A673 (cell line): Measurements from ENCODE around the gene RICTOR. TPM values are rescaled to one million over a fixed set of nuclear protein-coding genes. Genes with fewer than 3 reads are reported as not detected.

Experiments
- BruUV-seq: library from RNA; stranded (reverse); fragments of 400-500 nt; replicated peaks from 2 replicates; lab custom pipeline; 2021; lab: Mats Ljungman, UMichigan
- CTCF ChIA-PET: fragments of 300-600 bp; sonication (Branson Sonifier 250); formaldehyde crosslinking; loops from one replicate; lab custom pipeline; 2022; ENCODE audit warnings: antibody characterized with exemption; lab: Charles Lee
- POLR2A ChIA-PET: fragments of 300-600 bp; sonication (Branson Sonifier 250); formaldehyde crosslinking; loops from one replicate; lab custom pipeline; 2022; ENCODE audit warnings: antibody characterized with exemption; ENCODE audit not compliant: low non-redundant PET; lab: Charles Lee
- DNase-seq: peaks from one replicate; pipeline ENCODE4 v3.0.0-alpha.2; 2015; ENCODE audit warnings: low spot score
- H3K27ac ChIP-seq: fragments of 200-600 bp; sonication (generic); 2 replicates; pipeline ENCODE4 v1.5.1; 2016; ENCODE audit warnings: mixed run types, low read depth, mild to moderate bottlenecking, mixed read lengths, antibody characterized with exemption, low read length; ENCODE audit not compliant: poor library complexity, severe bottlenecking
- H3K27me3 ChIP-seq: fragments of 200-600 bp; sonication (generic); replicated peaks from 2 replicates; pipeline ENCODE4 v1.6.1; 2017; ENCODE audit warnings: mixed run types, low read depth, mild to moderate bottlenecking, mixed read lengths, antibody characterized with exemption, low read length; ENCODE audit not compliant: insufficient read depth, poor library complexity
- H3K36me3 ChIP-seq: fragments of 200-600 bp; sonication (generic); 2 replicates; pipeline ENCODE4 v1.6.1; 2016; ENCODE audit warnings: mixed run types, mild to moderate bottlenecking, mixed read lengths, antibody characterized with exemption, low read length; ENCODE audit not compliant: insufficient read depth, poor library complexity, severe bottlenecking
- H3K4me1 ChIP-seq: fragments of 200-600 bp; sonication (generic); 2 replicates; pipeline ENCODE4 v1.6.1; 2017; ENCODE audit warnings: mixed run types, mild to moderate bottlenecking, mixed read lengths, antibody characterized with exemption, low read length; ENCODE audit not compliant: insufficient read depth, poor library complexity, severe bottlenecking
- H3K4me3 ChIP-seq: fragments of 200-600 bp; sonication (generic); 2 replicates; pipeline ENCODE4 v1.5.1; 2016; ENCODE audit warnings: low read depth, mixed run types, mild to moderate bottlenecking, mixed read lengths, low read length; ENCODE audit not compliant: poor library complexity, severe bottlenecking
- H3K9me3 ChIP-seq: fragments of 200-600 bp; sonication (generic); 2 replicates; pipeline ENCODE4 v1.6.1; 2016; ENCODE audit warnings: mixed run types, low read depth, mild to moderate bottlenecking, mixed read lengths, antibody characterized with exemption, low read length; ENCODE audit not compliant: poor library complexity, severe bottlenecking
- EZH2 ChIP-seq: fragments of 200-600 bp; sonication (generic); IDR thresholded peaks from 2 replicates; pipeline ENCODE4 v1.6.1; 2017; ENCODE audit warnings: borderline replicate concordance, low read depth, mild to moderate bottlenecking, mixed read lengths, antibody characterized with exemption, low read length; ENCODE audit not compliant: poor library complexity, severe bottlenecking
- intact Hi-C: fragments of 100-400 bp; cut with micrococcal nuclease; formaldehyde crosslinking; loops from one replicate; pipeline ENCODE4 v1.10.0; 2022; ENCODE audit not compliant: unreplicated experiment
- total RNA-seq: library from RNA; stranded (reverse); gene quantifications from 2 replicates; pipeline ENCODE4 v1.2.3, GENCODE V29; 2021
- TF ChIP-seq, protein P1 (sequence below): fragments of 300-800, 200-600 bp; sonication (generic); conservative IDR thresholded peaks from 2 replicates; pipeline ENCODE4 v1.5.1; 2017; ENCODE audit warnings: low read depth, mild to moderate bottlenecking, antibody characterized with exemption, low read length, moderate library complexity, mixed read lengths

Gene RICTOR
- total RNA-seq, 1 experiment from 2014 or later, result 23.3 TPM

DNA sequence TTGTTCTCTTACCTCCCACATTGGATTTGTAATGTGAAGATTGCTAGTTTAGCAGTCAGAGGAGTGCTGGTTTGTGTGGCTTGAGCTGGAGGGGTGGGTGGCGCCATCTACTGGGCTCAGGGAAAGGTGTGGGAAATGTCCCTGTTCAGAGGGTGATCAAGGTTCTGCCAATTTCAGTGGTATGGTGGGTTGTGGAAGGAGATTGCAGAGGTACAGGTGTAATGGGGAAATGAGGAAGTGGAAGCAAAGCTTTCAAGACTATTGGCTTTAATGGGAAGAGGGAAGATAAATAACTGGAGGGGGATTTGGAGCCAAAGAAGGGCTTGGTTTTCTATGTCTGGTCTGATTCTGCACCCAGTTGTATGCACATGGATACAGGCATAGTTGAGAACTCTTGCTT, 152.0 kb downstream of the RICTOR start:
- TF ChIP-seq EZH2, result no peak
- TF ChIP-seq, protein P1, sequence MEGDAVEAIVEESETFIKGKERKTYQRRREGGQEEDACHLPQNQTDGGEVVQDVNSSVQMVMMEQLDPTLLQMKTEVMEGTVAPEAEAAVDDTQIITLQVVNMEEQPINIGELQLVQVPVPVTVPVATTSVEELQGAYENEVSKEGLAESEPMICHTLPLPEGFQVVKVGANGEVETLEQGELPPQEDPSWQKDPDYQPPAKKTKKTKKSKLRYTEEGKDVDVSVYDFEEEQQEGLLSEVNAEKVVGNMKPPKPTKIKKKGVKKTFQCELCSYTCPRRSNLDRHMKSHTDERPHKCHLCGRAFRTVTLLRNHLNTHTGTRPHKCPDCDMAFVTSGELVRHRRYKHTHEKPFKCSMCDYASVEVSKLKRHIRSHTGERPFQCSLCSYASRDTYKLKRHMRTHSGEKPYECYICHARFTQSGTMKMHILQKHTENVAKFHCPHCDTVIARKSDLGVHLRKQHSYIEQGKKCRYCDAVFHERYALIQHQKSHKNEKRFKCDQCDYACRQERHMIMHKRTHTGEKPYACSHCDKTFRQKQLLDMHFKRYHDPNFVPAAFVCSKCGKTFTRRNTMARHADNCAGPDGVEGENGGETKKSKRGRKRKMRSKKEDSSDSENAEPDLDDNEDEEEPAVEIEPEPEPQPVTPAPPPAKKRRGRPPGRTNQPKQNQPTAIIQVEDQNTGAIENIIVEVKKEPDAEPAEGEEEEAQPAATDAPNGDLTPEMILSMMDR, result peak; percentile 96
- Histone ChIP-seq H3K4me3 (no peak overlapping the region), H3K9me3 (no peaks in the 10 kb centered on the region), H3K27ac (no peak overlapping the region), H3K36me3 (peaks cover 17% of the 10 kb centered on the region), H3K27me3 (no peaks in the 10 kb centered on the region), H3K4me1 (no peaks in the 10 kb centered on the region)
- ChIA-PET CTCF (interaction anchor here (1.0 to 1.6 kb wide), 4 partner anchors 85 to 540 kb away, joined by 3 to 15 read pairs (median 4); no protein-coding TSS in a partner anchor), POLR2A (no interaction called here)
- intact Hi-C loops, result loop anchor here (2.0 to 5.0 kb wide), 4 partner anchors 90 to 715 kb away; no protein-coding TSS in a partner anchor
- peak; percentile 72 for DNase-seq
- no TSS peak for BruUV-seq

DNA sequence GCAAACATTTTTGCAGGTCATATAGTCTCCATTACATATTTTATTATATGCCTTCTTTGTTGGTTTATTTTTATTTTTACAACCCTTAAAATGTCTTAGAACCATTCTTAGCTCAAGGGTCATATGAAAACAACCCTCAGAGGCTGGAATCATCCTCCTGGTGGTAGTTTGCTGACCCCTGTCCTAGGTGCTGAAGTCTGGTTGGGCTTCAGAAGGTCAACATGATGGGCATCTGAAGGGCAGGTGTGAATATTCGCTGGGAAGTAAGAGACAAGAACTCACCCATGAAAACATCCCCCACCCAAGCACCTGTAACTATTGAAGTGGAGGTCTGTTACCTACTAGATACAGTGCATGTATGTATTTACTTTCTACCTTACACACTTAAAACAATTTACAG, 153.0 kb downstream of the RICTOR start:
- TF ChIP-seq, protein P1, result no peak
- no peak for TF ChIP-seq EZH2
- Histone ChIP-seq H3K27me3 (no peaks in the 10 kb centered on the region), H3K4me1 (no peaks in the 10 kb centered on the region), H3K36me3 (peaks cover 17% of the 10 kb centered on the region), H3K27ac (no peak overlapping the region), H3K4me3 (no peak overlapping the region), H3K9me3 (no peaks in the 10 kb centered on the region)
- POLR2A ChIA-PET, result no interaction called here
- CTCF ChIA-PET, result interaction anchor here (0.6 to 1.6 kb wide), 2 partner anchors 371 to 479 kb away, joined by 3 to 15 read pairs; no protein-coding TSS in a partner anchor
- intact Hi-C loops, result loop anchor here (5.0 kb wide), 3 partner anchors 89 to 714 kb away; no protein-coding TSS in a partner anchor
- no peak for DNase-seq
- no TSS peak for BruUV-seq

DNA sequence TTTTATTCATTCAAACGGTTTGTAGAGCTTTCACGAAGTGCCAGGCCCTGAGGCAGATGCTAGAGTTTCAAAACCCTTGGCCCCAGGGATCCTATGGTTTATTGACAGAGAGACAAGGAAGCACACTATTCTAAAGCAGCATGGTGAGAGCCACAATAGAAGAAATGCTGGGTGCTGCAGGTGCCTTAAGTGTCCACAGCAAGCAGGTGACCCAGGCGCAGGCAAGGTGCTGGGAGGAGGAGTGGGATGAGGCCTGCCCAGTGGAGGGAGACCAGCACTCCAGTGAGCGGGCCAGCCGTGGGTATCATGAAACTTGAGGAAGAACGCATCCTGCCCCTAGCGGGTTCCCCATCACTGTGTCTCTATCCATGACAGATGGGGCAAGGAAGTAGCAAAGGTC, 157.4 kb downstream of the RICTOR start:
- H3K4me1 ChIP-seq, result no peaks in the 10 kb centered on the region
- H3K9me3 ChIP-seq, result no peaks in the 10 kb centered on the region
- TF ChIP-seq, protein P1, result no peak
- no peak for TF ChIP-seq EZH2
- H3K4me3 ChIP-seq, result no peak overlapping the region
- no peaks in the 10 kb centered on the region for H3K27me3 ChIP-seq
- H3K36me3 ChIP-seq, result peaks cover 3% of the 10 kb centered on the region
- no peak for DNase-seq
- BruUV-seq, result no TSS peak
- intact Hi-C loops, result no loop called here
- ChIA-PET CTCF (no interaction called here), POLR2A (no interaction called here)
- H3K27ac ChIP-seq, result no peak overlapping the region
